ENCODE measurements around the gene GARRE1.
"Not testable (repeated sequence)": the region's sequence is repeated elsewhere in the genome, so short reads cannot be mapped to it uniquely, and the experiment has no call there.

The GARRE1 gene, protein sequence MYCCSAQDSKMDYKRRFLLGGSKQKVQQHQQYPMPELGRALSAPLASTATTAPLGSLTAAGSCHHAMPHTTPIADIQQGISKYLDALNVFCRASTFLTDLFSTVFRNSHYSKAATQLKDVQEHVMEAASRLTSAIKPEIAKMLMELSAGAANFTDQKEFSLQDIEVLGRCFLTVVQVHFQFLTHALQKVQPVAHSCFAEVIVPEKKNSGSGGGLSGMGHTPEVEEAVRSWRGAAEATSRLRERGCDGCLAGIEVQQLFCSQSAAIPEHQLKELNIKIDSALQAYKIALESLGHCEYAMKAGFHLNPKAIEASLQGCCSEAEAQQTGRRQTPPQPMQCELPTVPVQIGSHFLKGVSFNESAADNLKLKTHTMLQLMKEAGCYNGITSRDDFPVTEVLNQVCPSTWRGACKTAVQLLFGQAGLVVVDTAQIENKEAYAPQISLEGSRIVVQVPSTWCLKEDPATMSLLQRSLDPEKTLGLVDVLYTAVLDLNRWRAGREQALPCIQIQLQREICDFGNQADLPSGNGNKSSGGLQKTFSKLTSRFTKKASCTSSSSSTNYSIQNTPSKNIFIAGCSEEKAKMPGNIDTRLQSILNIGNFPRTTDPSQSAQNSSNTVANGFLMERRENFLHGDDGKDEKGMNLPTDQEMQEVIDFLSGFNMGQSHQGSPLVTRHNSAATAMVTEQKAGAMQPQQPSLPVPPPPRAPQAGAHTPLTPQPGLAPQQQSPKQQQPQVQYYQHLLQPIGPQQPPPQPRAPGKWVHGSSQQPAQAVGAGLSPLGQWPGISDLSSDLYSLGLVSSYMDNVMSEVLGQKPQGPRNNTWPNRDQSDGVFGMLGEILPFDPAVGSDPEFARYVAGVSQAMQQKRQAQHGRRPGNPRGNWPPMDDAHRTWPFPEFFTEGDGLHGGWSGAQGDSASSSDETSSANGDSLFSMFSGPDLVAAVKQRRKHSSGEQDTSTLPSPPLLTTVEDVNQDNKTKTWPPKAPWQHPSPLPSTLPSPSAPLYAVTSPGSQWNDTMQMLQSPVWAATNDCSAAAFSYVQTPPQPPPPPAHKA (N-terminal part only)

DNA sequence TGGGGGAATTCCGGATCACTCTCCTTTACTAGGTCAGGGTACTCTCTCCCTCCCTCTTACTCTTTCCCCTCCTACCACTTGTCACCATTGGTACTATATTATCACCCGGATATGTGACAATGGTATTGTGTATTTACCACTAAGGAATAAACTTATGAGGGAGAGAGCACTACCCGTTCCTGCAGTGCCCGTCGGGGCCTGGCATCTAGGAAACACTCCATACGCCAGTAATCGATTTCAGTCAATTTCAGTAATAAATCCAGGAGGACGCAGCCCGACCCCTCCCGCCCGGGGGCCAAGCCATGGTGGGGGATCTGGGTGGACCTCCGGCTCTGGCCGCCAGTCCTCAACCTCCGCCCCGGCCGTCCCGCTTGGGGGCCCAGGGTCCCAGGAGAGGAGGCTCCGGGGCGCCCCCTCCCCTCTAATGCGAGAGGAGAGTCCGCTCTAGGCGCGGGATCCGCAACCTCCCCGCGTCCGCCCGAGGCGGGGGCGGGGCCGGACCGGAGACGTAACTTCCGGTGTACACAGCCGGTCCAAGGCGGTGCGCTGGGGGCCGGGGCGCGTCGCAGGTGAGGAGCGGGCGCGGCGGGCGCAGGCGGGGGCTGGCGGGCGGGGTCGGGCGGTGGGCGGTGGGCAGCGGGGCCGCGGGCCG lies at the start of gene GARRE1:
Gene GARRE1, plus strand, starts transcription at position 509 of the 652 bp plus-strand sequence. CDS start 45,920 bp downstream, outside the sequence.
- peak within 1 kb of the TSS; percentile 55 for H3K27ac ChIP-seq
- no peak for DNase-seq (ENCODE audit: low read depth, low spot score)

DNA sequence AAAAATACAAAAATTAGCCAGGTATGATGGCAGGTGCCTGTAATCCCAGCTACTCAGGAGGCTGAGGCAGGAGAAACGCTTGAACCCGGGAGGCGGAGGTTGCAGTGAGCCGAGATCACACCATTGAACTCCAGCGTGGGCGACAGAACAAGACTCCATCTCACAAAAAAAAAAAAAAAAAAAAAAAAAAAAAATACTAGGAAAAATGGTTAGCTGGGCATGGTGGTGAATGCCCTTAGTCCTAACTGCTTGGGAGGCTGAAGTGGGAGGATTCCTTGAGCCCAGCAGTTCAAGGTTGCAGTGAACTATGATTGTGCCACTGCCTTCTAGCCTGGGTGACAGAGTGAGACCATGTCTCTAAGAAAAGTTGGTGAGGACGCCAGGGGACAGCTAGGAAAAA lies 49.0 kb upstream of the GARRE1 start:
- H3K27ac ChIP-seq; DNase-seq (ENCODE audit: low read depth, low spot score): not testable (repeated sequence)

DNA sequence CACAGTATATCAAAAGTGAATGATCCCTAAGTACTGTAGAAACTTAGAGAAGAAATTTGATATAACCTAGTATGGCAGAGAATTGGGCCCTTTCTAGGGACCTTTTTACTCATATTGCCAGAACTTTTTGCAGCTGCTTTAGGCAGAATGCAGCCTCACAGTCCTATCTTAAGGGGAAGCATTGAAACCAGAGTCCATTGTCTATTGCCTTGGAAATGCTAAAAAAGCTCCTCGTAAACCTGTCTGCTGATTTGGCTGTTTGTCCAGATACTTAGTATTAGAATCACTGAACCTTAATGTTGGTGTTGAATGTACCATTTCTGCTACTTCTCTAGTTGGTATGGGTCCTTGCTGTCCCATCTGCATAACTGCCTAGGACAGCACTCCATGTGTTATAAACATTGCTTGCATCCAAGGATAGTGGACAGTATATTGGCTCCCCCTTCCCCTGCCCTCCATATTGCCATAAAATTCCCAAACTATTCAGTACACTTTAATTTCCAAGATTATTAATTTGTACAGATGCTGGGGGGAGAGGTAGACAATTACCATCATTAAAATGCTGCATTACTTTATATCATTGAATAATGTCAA lies 46.0 kb upstream of the GARRE1 start:
- H3K27ac ChIP-seq: no peak overlapping the region
- DNase-seq (ENCODE audit: low read depth, low spot score): no peak

DNA sequence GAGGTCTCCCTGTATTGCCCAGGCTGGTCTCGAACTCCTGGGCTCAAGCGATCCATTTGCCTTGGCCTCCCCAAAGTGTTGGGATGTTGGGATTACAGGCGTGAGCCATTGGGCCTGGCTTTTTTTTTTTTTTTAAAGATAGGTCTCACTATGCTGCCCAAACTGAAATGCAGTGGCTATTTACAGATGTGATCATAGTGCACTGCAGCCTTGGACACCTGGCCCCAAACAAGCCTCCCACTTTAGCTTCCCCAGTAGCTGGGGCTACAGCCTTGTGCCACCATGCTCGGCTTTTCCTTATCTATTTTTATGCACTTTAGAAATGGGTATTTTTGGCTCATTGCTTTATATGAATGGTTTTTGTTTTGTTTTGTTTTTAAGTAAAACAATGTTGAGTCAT lies 44.6 kb upstream of the GARRE1 start:
- no peak overlapping the region for H3K27ac ChIP-seq
- DNase-seq (ENCODE audit: low read depth, low spot score): no peak

DNA sequence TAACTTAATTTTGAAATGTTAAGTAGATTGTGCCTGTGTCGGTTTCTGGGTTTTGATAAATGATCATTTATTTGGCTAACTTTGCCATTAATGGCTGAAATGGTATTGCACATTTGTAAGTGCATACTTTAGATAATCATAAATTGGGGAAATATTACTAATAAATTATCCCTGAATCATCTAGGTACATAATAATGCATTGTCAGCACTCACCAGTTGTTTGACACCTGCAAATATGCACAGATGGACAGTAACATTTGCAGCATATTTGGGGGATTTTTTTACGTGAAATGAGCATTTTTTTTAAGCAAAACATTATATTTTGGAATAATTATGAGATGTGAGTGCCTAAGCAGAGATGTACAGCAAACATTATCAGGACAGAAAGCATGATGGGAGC lies 41.1 kb upstream of the GARRE1 start:
- DNase-seq (ENCODE audit: low read depth, low spot score): no peak

DNA sequence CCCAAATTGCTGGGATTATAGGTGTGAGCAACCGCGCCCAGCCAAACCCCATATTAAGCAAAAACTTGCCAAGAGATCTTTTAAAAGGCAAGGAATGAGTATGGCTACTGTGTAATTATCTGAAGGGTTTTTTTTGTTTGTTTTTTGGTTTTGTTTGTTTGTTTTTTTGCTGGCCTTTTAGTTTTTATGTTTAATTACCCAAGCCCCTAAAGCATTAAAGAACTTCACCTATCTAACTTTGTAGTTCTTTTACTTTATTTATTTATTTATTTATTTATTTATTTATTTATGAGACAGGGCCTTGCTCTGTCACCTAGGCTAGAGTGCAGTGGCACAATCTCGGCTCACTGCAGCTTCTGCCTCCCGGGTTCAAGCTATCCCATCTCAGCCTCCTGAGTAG lies 40.3 kb upstream of the GARRE1 start:
- no peak overlapping the region for H3K27ac ChIP-seq
- DNase-seq (ENCODE audit: low read depth, low spot score): no peak

More for the DNA sequence above, 41.1 kb upstream of the GARRE1 start:
- no peak overlapping the region for H3K27ac ChIP-seq

DNA sequence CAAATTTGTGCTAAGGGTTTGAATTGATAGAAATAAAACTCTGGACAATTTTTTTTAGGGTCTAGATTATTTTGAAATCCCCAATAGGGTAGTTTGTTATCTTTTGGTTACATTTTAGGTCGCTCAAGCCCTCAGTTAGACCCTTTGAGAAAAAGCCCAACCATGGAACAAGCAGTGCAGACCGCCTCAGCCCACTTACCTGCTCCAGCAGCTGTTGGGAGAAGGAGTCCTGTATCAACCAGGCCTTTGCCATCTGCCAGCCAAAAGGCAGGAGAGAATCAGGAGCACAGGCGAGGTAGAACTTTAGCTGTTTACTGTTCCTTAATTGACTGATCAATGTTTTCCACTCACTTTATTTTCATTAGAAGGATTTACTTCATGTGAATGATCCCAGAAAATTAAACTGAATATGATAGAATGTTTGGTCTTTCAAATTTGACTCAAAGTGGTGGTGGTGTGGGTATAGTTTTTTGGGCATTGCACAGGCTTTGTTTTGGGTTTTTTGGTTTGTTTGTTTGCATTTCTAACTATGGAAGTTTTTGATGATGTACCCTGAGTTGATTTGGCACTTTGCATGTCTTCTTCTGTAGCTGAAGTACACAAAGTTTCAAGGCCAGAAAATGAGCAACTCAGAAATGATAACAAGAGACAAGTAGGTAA lies 39.2 kb upstream of the GARRE1 start:
- no peak for DNase-seq (ENCODE audit: low read depth, low spot score)

DNA sequence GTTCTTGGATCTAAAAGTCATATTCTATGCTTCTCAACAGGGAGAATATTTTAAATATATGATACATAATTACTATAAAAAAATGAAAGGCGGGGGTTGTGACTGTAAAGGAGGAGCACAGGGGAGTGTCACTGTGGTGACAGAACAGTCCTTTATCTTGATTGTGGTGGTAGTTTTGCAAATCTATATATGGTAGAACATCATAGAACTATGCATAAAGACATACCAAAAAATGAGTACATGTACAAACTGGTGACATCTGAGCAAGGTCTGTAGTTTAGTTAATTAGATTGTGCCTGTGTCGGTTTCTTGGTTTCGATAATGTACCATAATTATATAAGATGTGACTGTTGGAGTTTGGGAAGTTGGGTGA lies 38.7 kb upstream of the GARRE1 start:
- H3K27ac ChIP-seq: no peak overlapping the region
- no peak for DNase-seq (ENCODE audit: low read depth, low spot score)

More for the DNA sequence above, 39.2 kb upstream of the GARRE1 start:
- H3K27ac ChIP-seq: no peak overlapping the region

DNA sequence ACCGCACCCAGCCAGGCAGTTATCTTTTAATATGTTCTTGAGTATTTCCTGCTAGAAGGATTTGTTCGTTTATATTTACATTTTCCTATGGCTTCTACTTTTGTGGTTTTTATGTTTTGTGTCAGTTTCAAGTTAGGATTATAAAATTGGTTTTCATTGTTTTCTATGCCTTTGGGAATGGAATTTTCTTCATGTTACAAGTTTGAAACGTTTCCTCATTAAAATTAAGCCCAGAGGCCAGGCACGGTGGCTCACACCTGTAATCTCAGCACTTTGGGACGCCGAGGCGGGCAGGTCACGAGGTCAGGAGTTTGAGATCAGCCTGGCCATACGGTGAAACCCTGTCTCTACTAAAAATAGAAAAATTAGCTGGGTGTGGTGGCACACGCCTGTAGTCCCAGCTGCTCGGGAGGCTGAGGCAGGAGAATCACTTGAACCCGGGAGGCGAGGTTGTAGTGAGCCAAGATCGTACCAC lies 37.6 kb upstream of the GARRE1 start:
- not testable (repeated sequence) for H3K27ac ChIP-seq; DNase-seq (ENCODE audit: low read depth, low spot score)

DNA sequence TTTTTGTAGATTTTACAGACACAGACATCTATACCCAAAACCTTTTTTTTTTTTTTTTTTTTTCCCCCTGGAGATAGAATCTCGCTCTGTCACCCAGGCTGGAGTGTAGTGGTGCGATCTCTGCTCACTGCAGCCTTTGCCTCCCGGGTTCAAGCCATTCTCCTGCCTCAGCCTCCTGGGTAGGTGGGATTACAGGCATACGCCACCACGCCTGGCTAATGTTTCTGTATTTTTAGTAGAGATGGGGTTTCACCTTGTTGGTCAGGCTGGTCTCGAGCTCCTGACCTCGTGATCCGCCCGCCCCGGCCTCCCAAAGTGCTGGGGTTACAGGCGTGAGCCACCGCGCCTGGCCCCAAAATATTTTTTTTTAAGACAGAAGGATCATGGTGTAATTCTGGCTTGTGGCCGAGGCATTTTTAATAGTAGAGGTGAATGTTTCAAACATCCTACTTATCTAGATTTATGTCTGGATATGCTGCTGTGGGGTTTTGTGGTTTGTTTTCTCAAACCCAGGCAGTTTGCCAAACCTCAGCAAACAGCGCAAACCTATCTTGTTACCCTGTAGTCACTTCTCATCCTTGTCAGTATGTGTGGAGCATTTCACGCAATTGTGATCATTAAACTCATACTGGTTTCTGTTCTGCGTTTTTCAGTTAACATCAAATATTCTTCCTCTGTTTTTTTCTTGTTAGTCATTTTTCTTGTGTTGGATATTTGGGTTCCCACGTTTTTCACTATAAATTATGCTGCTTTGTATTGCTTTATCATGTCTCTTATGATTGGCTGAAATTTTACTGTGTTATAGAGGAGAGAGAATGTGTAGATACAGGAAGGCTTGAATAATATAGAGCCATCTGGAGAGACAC lies 36.2 kb upstream of the GARRE1 start:
- peak; percentile 83 for DNase-seq (ENCODE audit: low read depth, low spot score)
- H3K27ac ChIP-seq: peak overlapping the region; percentile 28

DNA sequence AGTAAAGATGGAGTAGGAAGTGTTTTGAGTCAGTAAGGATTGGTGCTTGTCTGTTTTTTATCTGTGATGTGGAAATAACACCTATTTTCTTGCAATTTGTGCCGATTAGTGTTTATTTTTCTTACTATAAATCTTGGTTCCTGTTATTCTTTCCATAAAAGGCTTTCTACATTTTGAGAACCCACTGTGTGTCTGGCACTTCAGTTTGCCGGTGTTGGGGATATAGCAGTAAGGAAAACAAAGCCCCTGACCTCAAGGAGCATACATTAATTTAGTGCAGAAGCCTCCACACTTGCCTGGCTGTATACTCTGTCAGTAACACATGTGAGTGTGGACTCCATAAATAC lies 35.6 kb upstream of the GARRE1 start:
- no peak for DNase-seq (ENCODE audit: low read depth, low spot score)
- H3K27ac ChIP-seq: no peak overlapping the region

DNA sequence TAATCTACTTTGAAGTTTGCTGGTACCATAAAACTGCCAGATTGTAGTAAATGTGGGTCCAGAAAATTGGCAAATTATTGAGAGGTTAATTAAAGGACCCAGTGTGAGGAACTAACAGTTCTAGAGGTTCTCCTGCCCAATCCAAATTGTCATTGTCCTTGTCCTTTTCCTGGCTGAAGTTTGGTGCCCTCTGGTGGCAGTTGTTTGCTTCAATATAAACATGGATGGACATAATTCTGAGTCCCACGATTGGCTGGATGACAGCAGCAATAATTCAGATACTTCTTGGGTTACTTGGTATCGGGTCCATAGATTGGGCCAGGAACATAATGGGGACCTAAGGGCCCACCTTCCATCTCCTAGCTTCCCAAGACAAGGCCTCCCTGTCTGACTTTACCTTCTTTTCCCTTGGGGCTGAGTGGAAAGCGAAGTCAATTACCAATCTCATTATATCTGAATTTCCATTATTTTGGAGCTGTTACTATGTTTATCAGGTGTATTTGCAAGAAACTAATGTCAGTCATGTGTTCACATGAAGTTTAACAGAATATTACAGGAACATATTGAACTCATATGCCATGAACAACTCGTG lies 33.8 kb upstream of the GARRE1 start:
- no peak for DNase-seq (ENCODE audit: low read depth, low spot score)
- H3K27ac ChIP-seq: no peak overlapping the region

DNA sequence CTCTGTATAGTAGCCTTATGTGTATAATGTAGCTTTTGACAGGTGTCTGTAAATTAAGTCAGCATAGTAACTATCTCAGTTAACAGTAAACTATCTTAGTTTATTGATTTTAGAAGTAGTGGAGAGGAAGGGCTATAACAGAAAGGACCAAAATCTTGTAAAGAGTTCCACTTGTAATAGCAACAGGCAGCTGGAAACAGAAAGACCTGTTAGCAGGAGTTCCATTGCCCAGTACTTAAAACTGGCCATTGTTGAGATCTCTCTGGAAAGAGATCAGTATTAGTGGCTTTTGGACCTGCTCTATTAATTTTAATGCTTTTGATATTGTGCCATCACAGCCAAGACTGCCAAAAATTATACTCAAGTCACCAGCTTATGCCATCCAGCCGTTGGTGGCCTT lies 32.0 kb upstream of the GARRE1 start:
- H3K27ac ChIP-seq: no peak overlapping the region
- no peak for DNase-seq (ENCODE audit: low read depth, low spot score)

DNA sequence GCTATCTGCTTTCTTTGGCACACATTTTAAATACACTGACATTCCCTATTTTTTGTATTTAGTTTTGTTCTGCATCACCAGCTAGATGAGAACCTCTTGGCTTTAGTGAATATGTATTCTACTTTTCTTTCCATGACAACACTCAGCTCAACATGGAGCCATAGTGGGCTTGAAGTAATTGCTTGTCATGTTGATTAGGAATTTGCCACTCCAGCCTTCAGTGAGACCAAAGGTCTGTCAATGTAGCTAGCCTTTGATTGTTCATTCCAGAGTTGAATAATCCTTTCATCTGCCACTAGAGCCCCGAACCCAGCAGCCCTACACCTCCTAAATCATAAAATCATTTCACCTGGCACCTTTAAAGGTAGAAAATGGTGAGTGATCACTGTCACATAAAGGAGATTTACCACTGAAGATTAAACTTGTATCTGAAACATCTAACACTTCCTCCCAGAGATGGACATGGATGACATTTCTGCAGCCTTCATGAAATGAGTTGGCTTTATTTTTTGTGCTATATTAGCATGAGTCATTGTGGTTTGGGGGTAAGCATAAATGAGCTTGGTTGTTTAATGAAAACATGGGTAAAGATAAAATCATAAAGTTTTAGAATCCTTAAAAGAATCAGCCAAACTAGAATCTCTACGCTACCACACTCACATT lies 29.2 kb upstream of the GARRE1 start:
- DNase-seq (ENCODE audit: low read depth, low spot score): no peak
- H3K27ac ChIP-seq: no peak overlapping the region

DNA sequence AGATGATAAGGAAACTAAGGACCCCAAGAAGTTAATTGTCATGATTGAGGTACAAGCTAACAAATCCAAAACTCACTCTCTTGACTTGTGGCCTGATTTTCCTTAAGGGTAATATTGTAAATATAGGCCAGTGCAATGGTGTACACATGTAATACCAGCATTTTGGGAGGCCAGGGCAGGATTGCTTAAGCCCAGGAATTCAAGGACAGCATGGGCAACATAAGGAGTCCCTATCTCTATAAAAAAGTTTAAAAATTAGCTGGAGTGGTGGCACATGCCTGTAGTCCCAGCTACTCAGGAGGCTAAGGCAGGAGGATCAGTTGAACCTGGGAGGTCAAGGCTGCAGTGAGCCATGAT lies 28.7 kb upstream of the GARRE1 start:
- no peak overlapping the region for H3K27ac ChIP-seq
- DNase-seq (ENCODE audit: low read depth, low spot score): no peak

DNA sequence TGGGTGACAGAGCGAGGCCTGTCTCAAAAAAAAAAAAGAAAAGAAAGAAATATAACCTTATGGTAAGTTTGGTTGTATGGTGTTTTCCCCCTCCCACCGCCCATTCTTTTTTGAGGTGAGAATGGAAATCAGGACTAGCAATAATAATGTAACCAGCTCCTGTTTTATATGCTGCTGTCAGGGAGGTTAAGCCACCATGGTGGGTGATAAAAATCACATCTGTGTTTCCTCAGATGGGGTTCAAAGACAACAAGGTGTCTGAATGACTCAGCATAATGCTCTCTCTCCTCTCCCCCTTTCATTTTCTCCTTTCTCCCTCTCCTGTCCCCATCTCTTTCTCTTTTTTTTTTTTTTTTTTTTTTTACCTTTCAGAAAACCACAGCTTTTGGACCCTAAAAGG lies 28.3 kb upstream of the GARRE1 start:
- no peak for DNase-seq (ENCODE audit: low read depth, low spot score)
- no peak overlapping the region for H3K27ac ChIP-seq

DNA sequence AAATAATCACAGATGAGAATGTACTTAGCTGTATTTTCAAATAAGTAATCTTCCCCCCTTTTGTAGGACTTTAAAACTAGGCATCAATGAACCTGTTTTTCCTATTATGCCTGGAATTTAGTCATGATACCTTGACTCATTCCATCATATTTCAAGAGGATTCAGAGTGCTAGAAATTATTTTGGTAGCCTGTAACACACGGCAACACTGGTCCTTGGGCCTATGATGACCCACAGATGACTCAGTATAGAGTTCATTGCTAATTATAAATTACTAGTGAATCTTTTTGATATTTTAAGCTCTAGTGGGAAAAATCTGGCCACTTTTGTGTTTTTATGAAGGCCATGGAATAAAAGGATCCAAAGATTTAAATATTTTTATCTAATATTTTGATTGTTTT lies 26.0 kb upstream of the GARRE1 start:
- H3K27ac ChIP-seq: no peak overlapping the region
- no peak for DNase-seq (ENCODE audit: low read depth, low spot score)

DNA sequence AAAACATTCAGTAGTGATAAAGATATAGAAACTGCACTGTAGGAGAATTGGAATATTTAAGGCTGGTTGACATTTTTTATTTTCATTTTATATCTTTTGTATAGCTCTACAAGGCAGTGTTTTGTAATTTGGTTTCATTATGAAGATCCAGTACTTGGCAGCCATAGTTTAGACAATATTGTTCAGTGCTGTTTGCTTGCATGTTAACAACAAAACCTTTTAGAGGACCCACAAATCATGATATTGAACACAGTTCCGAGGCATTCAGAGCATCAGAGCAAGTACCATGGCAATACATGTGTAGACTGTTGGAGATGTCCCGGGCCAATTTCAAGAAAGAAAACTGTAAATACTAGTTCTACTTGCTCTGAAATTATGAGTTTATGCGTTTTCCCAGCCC lies 25.6 kb upstream of the GARRE1 start:
- DNase-seq (ENCODE audit: low read depth, low spot score): no peak
- H3K27ac ChIP-seq: no peak overlapping the region

All from epithelial cell of prostate (primary cell).